Neutrophil (primary cell): ENCODE results near the gene EFHC2.
"Not testable (repeated sequence)": the region's sequence is repeated elsewhere in the genome, so short reads cannot be mapped to it uniquely, and the experiment has no call there.

Experiments
- H3K27ac ChIP-seq: fragments of 200-600 bp; sonication (generic); 2 replicates; pipeline ENCODE4 v1.5.1; 2016; ENCODE audit warnings: mild to moderate bottlenecking, moderate library complexity
- H3K27me3 ChIP-seq: fragments of 200-600 bp; sonication (generic); 2 replicates; pipeline ENCODE4 v1.6.0; 2016; ENCODE audit warnings: mild to moderate bottlenecking
- H3K36me3 ChIP-seq: fragments of 200-600 bp; sonication (generic); 2 replicates; pipeline ENCODE4 v1.5.1; 2017
- H3K4me1 ChIP-seq, 2 experiments: fragments of 200-600 bp in 1 of 2; sonication (generic) in 1 of 2; 1 replicate in 1 of 2; 2 replicates in 1 of 2; pipeline versions ENCODE4 v1.5.1 to v1.6.1; 2013 to 2016; ENCODE audit warnings: low read depth in 1 of 2, low read length in 1 of 2, mild to moderate bottlenecking in 1 of 2, moderate library complexity in 1 of 2; ENCODE audit not compliant: control insufficient read depth in 1 of 2, insufficient read depth in 1 of 2
- H3K4me3 ChIP-seq, 2 experiments: fragments of 200-600 bp in 1 of 2; sonication (generic) in 1 of 2; 1 replicate in 1 of 2; 2 replicates in 1 of 2; pipeline ENCODE4 v1.5.1; 2013 to 2016; ENCODE audit warnings: low read depth in 1 of 2, low read length in 1 of 2, mild to moderate bottlenecking in 1 of 2, moderate library complexity in 1 of 2
- H3K9me3 ChIP-seq: fragments of 200-600 bp; sonication (generic); 2 replicates; pipeline ENCODE4 v1.5.1; 2016
- CTCF ChIP-seq: fragments of 200-600 bp; sonication (generic); IDR thresholded peaks from 2 replicates; pipeline ENCODE4 v1.5.1; 2016; ENCODE audit warnings: antibody characterized with exemption

Gene EFHC2

GRCh38 chrX:44253575-44253942, 89.9 kb downstream of the EFHC2 start:
- TF ChIP-seq CTCF = no peak
- Histone ChIP-seq H3K27me3 (no peaks in the 10 kb centered on the region), H3K4me1 (peaks cover 19 to 41% of the 10 kb centered on the region in 2 experiments), H3K4me3 (peak overlapping the region; percentile 28 to 31), H3K36me3 (no peaks in the 10 kb centered on the region), H3K9me3 (no peaks in the 10 kb centered on the region), H3K27ac (peak overlapping the region; percentile 73)

GRCh38 chrX:44252688-44253574, 90.5 kb downstream of the EFHC2 start:
- H3K36me3 ChIP-seq, H3K27me3 ChIP-seq, H3K9me3 ChIP-seq: not testable (repeated sequence)
- Histone ChIP-seq H3K27ac (peak overlapping the region; percentile 73), H3K4me1 (peaks cover 19 to 41% of the 10 kb centered on the region in 2 experiments), H3K4me3 (peak overlapping the region; percentile 28 to 31)

GRCh38 chrX:44247468-44247867, 96.0 kb downstream of the EFHC2 start:
- Histone ChIP-seq H3K27ac (no peak overlapping the region), H3K4me1 (peaks cover 0 to 25% of the 10 kb centered on the region in 2 experiments), H3K36me3 (no peaks in the 10 kb centered on the region), H3K27me3 (no peaks in the 10 kb centered on the region), H3K9me3 (no peaks in the 10 kb centered on the region), H3K4me3 (no peak overlapping the region)
- no peak for TF ChIP-seq CTCF

- no peaks in the 10 kb centered on the region for H3K36me3 ChIP-seq
- TF ChIP-seq CTCF = no peak
- H3K27me3 ChIP-seq = no peaks in the 10 kb centered on the region
- H3K27ac ChIP-seq = no peak overlapping the region
- no peak overlapping the region for H3K4me3 ChIP-seq
- H3K9me3 ChIP-seq = no peaks in the 10 kb centered on the region
- peaks cover 0 to 23% of the 10 kb centered on the region in 2 experiments for H3K4me1 ChIP-seq
Observed at GRCh38 chrX:44246826-44247225, 96.6 kb downstream of the EFHC2 start.

GRCh38 chrX:44245733-44246132, 97.7 kb downstream of the EFHC2 start:
- Histone ChIP-seq H3K9me3 (no peaks in the 10 kb centered on the region), H3K27me3 (no peaks in the 10 kb centered on the region), H3K4me1 (peaks cover 0 to 23% of the 10 kb centered on the region in 2 experiments), H3K27ac (no peak overlapping the region), H3K4me3 (no peak overlapping the region), H3K36me3 (no peaks in the 10 kb centered on the region)
- no peak for TF ChIP-seq CTCF

GRCh38 chrX:44244008-44244407, 99.5 kb downstream of the EFHC2 start:
- H3K9me3 ChIP-seq = no peaks in the 10 kb centered on the region
- H3K4me1 ChIP-seq = peaks cover 0 to 23% of the 10 kb centered on the region in 2 experiments
- no peak for TF ChIP-seq CTCF
- no peaks in the 10 kb centered on the region for H3K27me3 ChIP-seq
- H3K36me3 ChIP-seq = no peaks in the 10 kb centered on the region
- H3K27ac ChIP-seq = no peak overlapping the region
- H3K4me3 ChIP-seq = no peak overlapping the region
